Mesenchymal stem cell (in vitro differentiated cells and primary cell): Measurements from ENCODE around the gene IMPDH2.

ENCODE experiments used
- DNase-seq: peaks from one replicate; pipeline ENCODE4 v3.0.0-alpha.2; 2013
- H2AFZ ChIP-seq: one replicate; pipeline ENCODE4 v1.6.1; 2013; ENCODE audit warnings: low read depth, mild to moderate bottlenecking, control low read depth, inconsistent platforms, low read length, moderate library complexity
- H2AK5ac ChIP-seq: 2 replicates; pipeline ENCODE4 v1.6.1; 2013; ENCODE audit warnings: low read length, moderate library complexity, mild to moderate bottlenecking, inconsistent platforms; ENCODE audit not compliant: severe bottlenecking
- H2BK120ac ChIP-seq: one replicate; pipeline ENCODE4 v1.6.1; 2013; ENCODE audit warnings: low read depth, mild to moderate bottlenecking, inconsistent platforms, low read length, moderate library complexity
- H2BK12ac ChIP-seq, 2 experiments: one replicate each; pipeline ENCODE4 v1.6.1; 2013; ENCODE audit warnings: inconsistent platforms in 2 of 2, low read length in 2 of 2, mild to moderate bottlenecking in 2 of 2, moderate library complexity in 2 of 2, control low read depth in 1 of 2
- H2BK15ac ChIP-seq: one replicate; pipeline ENCODE4 v1.6.1; 2013; ENCODE audit warnings: mild to moderate bottlenecking, low read depth, inconsistent platforms; ENCODE audit not compliant: poor library complexity, severe bottlenecking
- H2BK5ac ChIP-seq: 2 replicates; pipeline ENCODE4 v1.6.1; 2013; ENCODE audit warnings: low read depth, mild to moderate bottlenecking, low read length, control low read depth, inconsistent platforms; ENCODE audit not compliant: poor library complexity, severe bottlenecking
- H3K14ac ChIP-seq, 2 experiments: one replicate each; pipeline ENCODE4 v1.6.1; 2013; ENCODE audit warnings: inconsistent platforms in 2 of 2, low read length in 2 of 2, control low read depth in 1 of 2, mild to moderate bottlenecking in 1 of 2, moderate library complexity in 1 of 2
- H3K18ac ChIP-seq, 2 experiments: one replicate each; pipeline ENCODE4 v1.6.1; 2013; ENCODE audit warnings: inconsistent platforms in 2 of 2, low read length in 2 of 2, control low read depth in 1 of 2, low read depth in 1 of 2, mild to moderate bottlenecking in 1 of 2
- H3K23ac ChIP-seq, 2 experiments: one replicate each; pipeline ENCODE4 v1.6.1; 2013; ENCODE audit warnings: inconsistent platforms in 2 of 2, low read length in 2 of 2, mild to moderate bottlenecking in 2 of 2, moderate library complexity in 2 of 2, control low read depth in 1 of 2
- H3K27ac ChIP-seq: 2 replicates; pipeline ENCODE4 v1.5.1; 2013; ENCODE audit warnings: mild to moderate bottlenecking, moderate library complexity, low read length, control low read depth, inconsistent platforms; ENCODE audit not compliant: poor library complexity, severe bottlenecking
- H3K27me3 ChIP-seq, 2 experiments: 2 replicates each; pipeline versions ENCODE4 v1.6.1 to v1.7.0; 2013; ENCODE audit warnings: low read length in 2 of 2, mild to moderate bottlenecking in 2 of 2, moderate library complexity in 2 of 2, control low read depth in 1 of 2, inconsistent platforms in 1 of 2; ENCODE audit not compliant: control insufficient read depth in 1 of 2, insufficient read depth in 1 of 2
- H3K36me3 ChIP-seq, 2 experiments: 2 replicates each; pipeline versions ENCODE4 v1.6.1 to v1.7.0; 2013; ENCODE audit warnings: low read length in 2 of 2, control low read depth in 1 of 2, inconsistent platforms in 1 of 2, low read depth in 1 of 2, mild to moderate bottlenecking in 1 of 2; ENCODE audit not compliant: insufficient read depth in 2 of 2, control insufficient read depth in 1 of 2
- H3K4ac ChIP-seq, 2 experiments: one replicate each; pipeline ENCODE4 v1.6.1; 2013; ENCODE audit warnings: inconsistent platforms in 2 of 2, low read length in 2 of 2, mild to moderate bottlenecking in 2 of 2, moderate library complexity in 2 of 2, control low read depth in 1 of 2, low read depth in 1 of 2
- H3K4me1 ChIP-seq: 2 replicates; pipeline ENCODE4 v1.6.1; 2013; ENCODE audit warnings: low read depth, low read length, control low read depth; ENCODE audit not compliant: control insufficient read depth, insufficient read depth
- H3K4me2 ChIP-seq: 2 replicates; pipeline ENCODE4 v1.6.1; 2013; ENCODE audit warnings: low read length, mild to moderate bottlenecking, inconsistent platforms; ENCODE audit not compliant: poor library complexity, severe bottlenecking
- H3K4me3 ChIP-seq, 2 experiments: 2 replicates each; pipeline versions ENCODE4 v1.5.1 to v1.7.0; 2013; ENCODE audit warnings: low read length in 2 of 2, mild to moderate bottlenecking in 2 of 2, control low read depth in 1 of 2, low read depth in 1 of 2; ENCODE audit not compliant: insufficient read depth in 1 of 2
- H3K79me1 ChIP-seq: replicated peaks from 2 replicates; pipeline ENCODE4 v1.6.1; 2013; ENCODE audit warnings: mild to moderate bottlenecking, control low read depth, low read length, inconsistent platforms; ENCODE audit not compliant: poor library complexity, severe bottlenecking
- H3K9ac ChIP-seq: 2 replicates; pipeline ENCODE4 v1.7.0; 2013; ENCODE audit warnings: mild to moderate bottlenecking, low read length, moderate library complexity
- H3K9me3 ChIP-seq: 2 replicates; pipeline ENCODE4 v1.7.0; 2013; ENCODE audit warnings: mild to moderate bottlenecking, low read length; ENCODE audit not compliant: control insufficient read depth
- H4K8ac ChIP-seq: one replicate; pipeline ENCODE4 v1.6.1; 2013; ENCODE audit warnings: inconsistent platforms, mild to moderate bottlenecking, low read length, moderate library complexity
- H4K91ac ChIP-seq: one replicate; pipeline ENCODE4 v1.6.1; 2013; ENCODE audit warnings: mild to moderate bottlenecking, low read length, inconsistent platforms
- WGBS: methylation state at CpG from one replicate; pipeline ENCODE4 v1.1.7; 2013; ENCODE audit warnings: mixed read lengths; 5-methylcytosine and 5-hydroxymethylcytosine counted together

IMPDH2 gene

GRCh38 chr3:49025005-49025792, 4.0 kb downstream of the IMPDH2 start:
- no peak overlapping the region for H3K4ac ChIP-seq

GRCh38 chr3:49024449-49024848, 4.7 kb downstream of the IMPDH2 start:
- Histone ChIP-seq H3K27ac (no peak overlapping the region), H3K4ac (no peak overlapping the region), H2BK12ac (no peak overlapping the region), H3K4me1 (peaks cover 26% of the 10 kb centered on the region), H2BK120ac (no peak overlapping the region), H3K9me3 (no peaks in the 10 kb centered on the region), H2BK5ac (no peak overlapping the region), H3K9ac (no peak overlapping the region), H3K4me2 (no peak overlapping the region), H2BK15ac (no peak overlapping the region), H3K4me3 (no peak overlapping the region), H4K91ac (no peak overlapping the region), H3K79me1 (peaks cover 26% of the 10 kb centered on the region), H3K27me3 (no peaks in the 10 kb centered on the region), H4K8ac (no peak overlapping the region), H3K36me3 (peaks cover 57 to 63% of the 10 kb centered on the region in 2 experiments), H2AK5ac (no peak overlapping the region), H2AFZ (no peak overlapping the region), H3K14ac (no peak overlapping the region), H3K18ac (no peak overlapping the region), H3K23ac (no peak overlapping the region)
- WGBS, result 98% methylated on average over 5 of the region's 5 CpGs
- no peak for DNase-seq

More at GRCh38 chr3:49025005-49025792, 4.0 kb downstream of the IMPDH2 start:
- no peak overlapping the region for H2AFZ ChIP-seq
- no peak overlapping the region for H2BK15ac ChIP-seq
- H3K9me3 ChIP-seq, result no peaks in the 10 kb centered on the region
- H3K18ac ChIP-seq, result no peak overlapping the region
- H2AK5ac ChIP-seq, result no peak overlapping the region
- peak overlapping the region; percentile 3 for H3K9ac ChIP-seq
- H3K4me3 ChIP-seq, result no peak overlapping the region
- H3K4me2 ChIP-seq, result no peak overlapping the region
- H2BK5ac ChIP-seq, result no peak overlapping the region
- 90% methylated on average over 13 of the region's 13 CpGs for WGBS
- no peak overlapping the region for H3K27ac ChIP-seq
- no peak overlapping the region for H3K14ac ChIP-seq
- DNase-seq, result no peak
- H2BK120ac ChIP-seq, result no peak overlapping the region
- no peaks in the 10 kb centered on the region for H3K27me3 ChIP-seq
- peaks cover 63 to 68% of the 10 kb centered on the region in 2 experiments for H3K36me3 ChIP-seq
- peaks cover 28% of the 10 kb centered on the region for H3K79me1 ChIP-seq
- H4K8ac ChIP-seq, result peak overlapping the region; percentile 56
- H3K23ac ChIP-seq, result peak overlapping the region in 1 of 2 experiments; percentile 9
- H2BK12ac ChIP-seq, result no peak overlapping the region
- H4K91ac ChIP-seq, result no peak overlapping the region
- peaks cover 21% of the 10 kb centered on the region for H3K4me1 ChIP-seq

- Histone ChIP-seq H4K91ac (no peak overlapping the region), H3K27me3 (no peaks in the 10 kb centered on the region), H3K4me2 (no peak overlapping the region), H2AK5ac (no peak overlapping the region), H3K9ac (no peak overlapping the region), H3K27ac (no peak overlapping the region), H4K8ac (no peak overlapping the region), H2BK15ac (no peak overlapping the region), H2BK12ac (no peak overlapping the region), H2BK120ac (no peak overlapping the region), H3K14ac (no peak overlapping the region), H3K9me3 (no peaks in the 10 kb centered on the region), H3K4ac (no peak overlapping the region), H2BK5ac (no peak overlapping the region), H3K4me1 (peaks cover 25% of the 10 kb centered on the region), H3K23ac (no peak overlapping the region), H3K18ac (no peak overlapping the region), H2AFZ (no peak overlapping the region), H3K79me1 (peaks cover 23% of the 10 kb centered on the region), H3K4me3 (no peak overlapping the region), H3K36me3 (peaks cover 56 to 57% of the 10 kb centered on the region in 2 experiments)
- 94% methylated on average over 4 of the region's 4 CpGs for WGBS
- no peak for DNase-seq
Measured at GRCh38 chr3:49023775-49024174, 5.4 kb downstream of the IMPDH2 start.

GRCh38 chr3:49022688-49023171, 6.5 kb downstream of the IMPDH2 start:
- Histone ChIP-seq H3K27me3 (no peaks in the 10 kb centered on the region), H3K4me3 (peak overlapping the region; percentile 84 to 94), H3K27ac (peak overlapping the region; percentile 55), H3K4ac (peak overlapping the region in 1 of 2 experiments; percentile 52), H2BK15ac (no peak overlapping the region), H2BK12ac (no peak overlapping the region), H3K9ac (peak overlapping the region; percentile 99), H3K18ac (no peak overlapping the region), H3K36me3 (peaks cover 48 to 50% of the 10 kb centered on the region in 2 experiments), H3K23ac (no peak overlapping the region), H3K14ac (no peak overlapping the region), H3K9me3 (no peaks in the 10 kb centered on the region), H4K8ac (no peak overlapping the region), H3K79me1 (peaks cover 19% of the 10 kb centered on the region), H3K4me2 (peak overlapping the region; percentile 58), H2AFZ (no peak overlapping the region), H2AK5ac (no peak overlapping the region), H2BK120ac (no peak overlapping the region), H2BK5ac (no peak overlapping the region), H3K4me1 (peaks cover 18% of the 10 kb centered on the region), H4K91ac (no peak overlapping the region)
- peak; percentile 36 for DNase-seq
- 35% methylated on average over 9 of the region's 12 CpGs for WGBS
